GM18517 (cell line): ENCODE measurements around the gene KCNH1.
"Not testable (repeated sequence)": the region's sequence is repeated elsewhere in the genome, so short reads cannot be mapped to it uniquely, and the experiment has no call there.

ENCODE experiments used
- ATAC-seq: cut with Tn5 transposase; IDR thresholded peaks from one replicate; pipeline ENCODE4 v1.9.1; 2021; ENCODE audit warnings: mild to moderate bottlenecking, moderate library complexity; ENCODE audit not compliant: unreplicated experiment

Gene KCNH1

GRCh38 chr1:211111351-211111750 lies 22.6 kb downstream of the KCNH1 start:
- ATAC-seq = no peak

- no peak for ATAC-seq
Observed at GRCh38 chr1:211101481-211101880, 32.5 kb downstream of the KCNH1 start.

DNA sequence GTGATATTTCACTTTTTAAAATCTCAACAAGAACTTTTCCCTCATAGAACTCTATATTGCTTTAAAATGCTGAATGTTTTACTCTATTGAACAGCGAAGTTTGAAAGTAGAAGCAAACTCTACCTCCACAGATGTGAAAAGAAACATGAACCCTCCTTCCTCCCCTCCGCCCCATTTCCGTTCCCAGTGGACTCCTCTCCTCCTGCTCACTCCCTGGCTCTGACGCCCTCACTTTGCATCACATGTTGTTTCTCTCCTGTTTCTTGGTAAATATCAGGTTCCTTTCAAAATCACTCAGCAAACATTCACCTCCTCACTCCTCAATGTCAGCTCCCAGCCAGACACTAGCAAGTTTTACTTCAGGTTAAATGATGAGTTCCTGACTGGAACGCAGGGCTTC lies 34.6 kb downstream of the KCNH1 start:
- no peak for ATAC-seq

DNA sequence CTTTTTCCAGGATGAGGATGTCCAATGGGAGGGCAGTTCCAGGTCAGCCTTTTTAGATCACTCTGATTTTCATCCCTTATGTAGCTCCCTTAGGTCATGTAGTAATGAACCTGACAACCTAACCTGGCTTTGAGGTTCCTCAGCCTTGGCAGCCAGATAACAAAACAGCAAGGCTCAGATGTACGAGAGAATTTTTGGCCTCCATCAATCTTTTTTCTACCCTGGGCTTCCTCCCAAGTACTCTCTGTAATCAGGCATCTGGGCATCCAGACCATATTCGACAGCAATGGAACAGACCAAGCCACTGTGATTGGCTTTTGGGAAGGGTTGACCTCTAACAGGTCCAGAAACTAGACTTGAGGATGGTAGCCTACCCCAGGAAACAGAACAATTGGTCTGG lies 38.6 kb downstream of the KCNH1 start:
- ATAC-seq = no peak

DNA sequence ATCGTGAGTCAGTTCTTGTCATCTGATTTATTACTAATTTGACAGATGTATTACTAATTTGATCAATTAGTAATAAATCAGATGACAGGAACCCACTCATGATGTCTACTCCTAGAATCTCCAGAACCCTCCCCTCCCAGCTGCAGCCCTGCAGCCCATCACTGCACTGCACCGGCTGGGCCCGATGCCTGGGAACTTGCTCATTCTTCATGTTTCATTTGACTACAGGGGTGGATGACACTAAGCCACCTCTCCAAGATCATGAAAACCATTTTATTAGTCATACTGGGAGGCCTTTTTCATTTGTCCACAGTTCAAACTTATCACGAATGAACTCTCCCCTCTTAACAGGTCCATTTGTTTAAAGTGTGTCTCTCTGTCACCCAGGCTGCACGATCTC lies 41.0 kb downstream of the KCNH1 start:
- ATAC-seq = no peak

DNA sequence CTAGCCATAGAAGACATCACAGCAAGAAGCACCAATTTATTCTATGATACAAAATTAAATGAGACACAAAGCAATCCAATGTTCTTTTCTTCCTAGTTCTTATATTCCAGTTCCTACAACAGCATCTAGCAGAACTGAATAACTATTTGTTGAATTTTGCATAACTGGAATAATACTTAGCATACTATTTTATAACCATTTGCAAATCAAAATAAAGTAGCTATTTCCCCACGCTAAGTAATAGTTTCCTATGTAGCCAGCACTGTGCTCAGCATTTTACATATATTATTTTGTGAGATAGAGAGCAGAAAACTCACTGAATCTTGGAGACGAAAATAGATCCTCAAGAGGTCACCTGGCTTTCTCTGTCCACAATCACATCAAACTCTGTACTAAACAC lies 42.1 kb downstream of the KCNH1 start:
- ATAC-seq = no peak

- ATAC-seq = no peak
Observed at GRCh38 chr1:211089536-211089935, 44.4 kb downstream of the KCNH1 start.

DNA sequence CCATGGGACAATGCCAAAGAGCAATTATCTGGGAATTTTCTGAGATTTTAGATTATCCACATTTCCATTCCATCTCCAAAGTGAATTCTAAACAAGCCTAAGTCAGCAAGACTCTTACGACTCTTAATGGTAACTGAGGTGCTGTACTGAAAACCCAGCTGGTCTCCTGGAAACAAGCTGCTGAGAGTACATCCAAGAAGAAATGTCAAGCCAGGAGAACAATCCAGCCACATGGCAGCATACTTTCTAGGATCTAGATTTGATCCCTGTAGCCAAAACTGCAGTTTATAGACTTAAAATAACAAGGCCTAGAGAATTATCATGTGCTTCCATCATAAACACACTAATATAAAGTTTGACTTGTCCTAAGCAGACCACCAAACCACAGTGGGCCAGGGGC lies 45.8 kb downstream of the KCNH1 start:
- ATAC-seq = no peak

- ATAC-seq = no peak
Observed at GRCh38 chr1:211082824-211083223, 51.1 kb downstream of the KCNH1 start.

- not testable (repeated sequence) for ATAC-seq
Observed at GRCh38 chr1:211081447-211081846, 52.5 kb downstream of the KCNH1 start.

DNA sequence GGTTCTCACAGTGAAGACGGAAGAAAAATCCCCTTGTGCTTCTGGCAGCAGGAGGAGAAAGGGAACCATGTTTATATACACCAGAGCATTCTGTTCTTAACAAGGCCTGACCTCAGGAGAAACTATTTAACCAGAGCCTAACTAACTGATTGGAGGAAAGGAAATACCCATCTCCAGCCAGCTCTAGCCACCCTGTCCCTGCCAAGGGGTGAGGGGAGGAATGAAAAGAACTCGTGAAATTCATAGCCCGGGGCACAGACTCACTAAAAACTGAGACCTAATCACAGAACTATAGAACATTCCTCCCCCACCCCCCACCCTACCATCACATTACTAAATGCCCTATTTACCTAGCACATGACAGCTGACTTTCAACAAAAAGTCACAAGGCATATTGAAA lies 65.0 kb downstream of the KCNH1 start:
- ATAC-seq = no peak

DNA sequence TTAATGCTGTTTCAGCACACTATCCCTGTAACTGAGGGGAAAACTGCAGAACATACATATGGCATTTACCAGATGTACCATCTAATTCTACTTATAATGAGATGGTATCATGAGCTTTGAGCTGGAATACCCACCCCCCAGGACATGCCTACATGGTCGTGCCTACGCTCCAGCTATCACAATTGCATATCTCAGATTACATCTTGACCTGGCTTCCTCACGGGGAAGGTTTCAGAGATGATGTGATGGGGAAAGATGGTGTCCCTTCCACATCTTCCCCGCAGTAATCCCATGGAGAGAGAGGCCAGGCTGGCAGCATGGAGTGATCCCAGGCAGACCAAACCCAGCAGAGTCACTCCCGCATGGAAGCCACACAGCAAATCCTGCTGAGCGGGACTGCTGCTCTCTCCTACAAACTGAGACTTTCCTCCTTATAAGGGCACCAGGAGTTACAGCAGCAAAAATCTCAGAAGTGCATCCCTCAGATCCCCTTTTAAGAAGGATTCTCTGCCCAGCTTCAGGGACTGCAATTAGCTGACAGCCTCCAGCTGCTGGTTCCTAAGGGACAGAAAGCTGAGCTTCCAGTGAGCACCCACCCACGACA lies 67.1 kb downstream of the KCNH1 start:
- ATAC-seq = no peak

- ATAC-seq = not testable (repeated sequence)
Observed at GRCh38 chr1:211041838-211042237, 92.1 kb downstream of the KCNH1 start.

GRCh38 chr1:211037095-211037494 lies 96.9 kb downstream of the KCNH1 start:
- no peak for ATAC-seq

- no peak for ATAC-seq
Observed at GRCh38 chr1:211036381-211037060, 97.4 kb downstream of the KCNH1 start.

DNA sequence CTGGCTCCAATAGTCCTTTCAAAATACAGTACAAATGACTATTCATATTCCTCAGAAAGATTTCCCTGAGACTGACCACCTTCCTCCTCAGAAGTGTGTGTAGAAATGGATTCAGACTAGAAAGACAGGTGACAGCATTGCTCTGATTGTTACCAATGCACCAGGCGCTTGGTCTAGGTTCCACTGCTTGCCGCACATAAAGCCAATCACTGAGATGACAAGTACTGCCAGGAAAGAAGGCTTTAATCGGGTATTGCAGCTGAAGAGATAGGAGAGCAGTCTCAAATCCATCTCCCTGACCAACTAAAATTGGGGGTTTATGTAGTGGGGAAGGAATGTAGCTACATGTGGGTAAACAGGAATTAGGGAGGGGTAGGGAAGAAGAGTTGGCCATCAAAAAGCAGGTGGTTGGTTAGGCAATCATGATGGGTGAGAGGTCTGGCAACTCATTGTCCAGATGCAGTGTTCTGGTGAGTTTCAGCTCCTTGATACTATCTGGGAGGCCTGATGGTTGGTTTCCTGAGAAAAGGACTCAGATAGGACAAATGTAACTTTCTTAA lies 98.0 kb downstream of the KCNH1 start:
- ATAC-seq = no peak

DNA sequence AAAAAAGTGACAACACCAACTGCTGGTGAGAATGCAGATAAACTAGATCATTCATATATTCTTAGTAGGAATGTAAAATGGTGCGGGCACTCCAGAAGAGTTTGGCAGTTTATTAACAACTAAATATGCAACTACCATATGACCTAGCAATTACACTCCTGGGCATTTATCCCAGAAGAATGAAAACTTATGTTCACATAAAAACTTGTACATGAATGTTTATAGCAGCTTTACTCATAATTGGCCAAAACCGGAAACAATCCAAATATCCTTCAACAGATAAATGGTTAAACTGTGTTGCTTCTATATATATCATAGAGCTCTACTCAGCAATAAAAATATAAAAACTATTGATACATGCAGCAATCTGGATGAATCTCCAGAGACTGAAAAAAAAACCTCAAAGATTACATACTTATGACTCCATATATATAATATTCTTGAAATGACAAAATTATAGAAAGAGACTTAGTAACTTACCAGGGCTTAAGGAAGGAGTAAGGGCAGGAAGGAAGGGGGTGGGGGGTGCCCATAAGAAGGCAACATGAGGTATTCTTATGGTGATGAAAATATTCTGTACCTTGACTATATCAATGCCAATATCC lies 99.9 kb downstream of the KCNH1 start:
- no peak for ATAC-seq

GRCh38 chr1:211024901-211025300 lies 109.0 kb downstream of the KCNH1 start:
- ATAC-seq = no peak

DNA sequence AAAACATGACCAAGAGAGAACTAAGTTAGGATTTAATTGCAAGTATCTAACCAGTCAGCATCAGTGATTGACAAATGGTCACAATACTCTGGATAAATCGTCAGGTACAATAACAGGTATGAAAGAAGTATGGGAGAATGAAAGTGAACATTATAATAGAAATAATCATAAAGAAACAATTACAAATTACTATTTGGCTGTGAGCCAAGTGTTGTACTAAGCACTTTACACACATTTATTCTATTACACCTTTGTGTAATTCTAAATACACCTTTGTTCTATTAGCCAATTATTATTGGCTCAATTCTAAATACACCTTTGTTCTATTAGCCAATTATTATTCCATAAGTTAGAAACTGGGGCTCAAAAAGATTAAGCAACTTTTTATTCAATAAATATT lies 114.7 kb downstream of the KCNH1 start:
- ATAC-seq = no peak

GRCh38 chr1:211018690-211019089 lies 115.3 kb downstream of the KCNH1 start:
- no peak for ATAC-seq

DNA sequence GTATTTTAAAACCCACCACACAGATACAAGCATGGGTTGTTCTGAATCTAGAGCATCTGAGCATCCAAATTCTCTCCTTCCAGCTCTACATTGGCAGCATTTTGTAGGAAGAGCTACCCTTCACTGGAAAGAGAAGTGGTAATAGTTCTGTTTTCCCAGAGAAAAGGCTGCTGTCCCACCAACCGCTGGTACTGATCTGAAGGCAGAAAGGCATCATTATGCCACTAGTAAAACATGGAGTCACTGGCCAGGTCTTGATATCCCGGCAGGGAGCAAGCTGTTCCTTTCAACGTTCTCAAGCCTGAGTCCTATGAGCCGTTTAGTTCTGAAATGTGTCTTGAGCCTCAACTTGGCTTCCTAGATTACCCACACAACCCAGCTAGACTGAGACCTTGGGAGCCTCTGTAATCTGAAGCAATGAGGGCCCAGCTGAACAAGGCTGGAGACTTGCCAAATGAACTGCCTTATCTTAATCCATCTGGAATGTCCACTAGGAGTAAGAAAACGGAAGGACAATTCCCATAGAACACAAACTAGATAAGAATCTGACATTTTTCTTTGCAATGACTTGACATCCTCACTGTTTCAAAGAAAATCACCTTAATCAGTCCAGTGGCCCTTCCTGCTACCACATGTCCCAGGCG lies 116.8 kb downstream of the KCNH1 start:
- no peak for ATAC-seq

- no peak for ATAC-seq
Observed at GRCh38 chr1:211014275-211014674, 119.7 kb downstream of the KCNH1 start.
